HCT116 (cell line): Measurements from ENCODE around the gene MCM9. TPM values are rescaled to one million over a fixed set of nuclear protein-coding genes. Genes with fewer than 3 reads are reported as not detected.

ENCODE experiments used
- ATAC-seq: fragments of 200-7000 bp; cut with Tn5 transposase; 2 replicates; pipeline ENCODE4 v1.9.1; 2020; ENCODE audit warnings: mild to moderate bottlenecking, moderate library complexity
- BruUV-seq: library from RNA; stranded (reverse); fragments of 400-500 nt; replicated peaks from 2 replicates; lab custom pipeline; 2021; lab: Mats Ljungman, UMichigan
- CTCF ChIA-PET: fragments of 300-600 bp; sonication (Branson Sonifier 250); formaldehyde crosslinking; loops from one replicate; lab custom pipeline; 2021; ENCODE audit warnings: antibody characterized with exemption; lab: Charles Lee
- POLR2A ChIA-PET: fragments of 300-600, 350-600 bp; sonication (Branson Sonifier 250); formaldehyde crosslinking; loops from one replicate; lab custom pipeline; 2021; ENCODE audit warnings: antibody characterized with exemption; lab: Charles Lee
- RAD21 ChIA-PET, 2 experiments: fragments of 300-600 bp; sonication (Branson Sonifier 250); formaldehyde crosslinking; loops; one replicate each; lab custom pipeline; 2023; ENCODE audit warnings: low total read pairs in 2 of 2; ENCODE audit not compliant: uncharacterized antibody in 2 of 2, unreplicated experiment in 2 of 2, low non-redundant PET in 1 of 2; lab: Charles Lee
- DNase-seq: peaks from one replicate; pipeline ENCODE4 v3.0.0-alpha.2; 2010; ENCODE audit warnings: low read depth, low spot score
- H2AFZ ChIP-seq: fragments of 200-600 bp; shearing (Covaris generic), sonication (generic); 2 replicates; pipeline ENCODE4 v1.6.1; 2017; ENCODE audit warnings: low read depth, mixed run types, mixed read lengths, antibody characterized with exemption, low read length; ENCODE audit not compliant: poor library complexity, severe bottlenecking
- H3K27ac ChIP-seq: 2 replicates; pipeline ENCODE4 v1.5.1; 2012; ENCODE audit warnings: low read depth, low read length
- H3K27me3 ChIP-seq: fragments of 200-600 bp; sonication (generic); 2 replicates; pipeline ENCODE4 v1.6.1; 2016; ENCODE audit warnings: mixed run types, low read length, mixed read lengths; ENCODE audit not compliant: insufficient read depth
- H3K36me3 ChIP-seq, 2 experiments: fragments of 200-500 bp in 1 of 2; fragments of 200-600 bp in 1 of 2; sonication (Bioruptor generic) in 1 of 2; sonication (generic) in 1 of 2; 2 replicates each; pipeline versions ENCODE4 v1.5.1 to v1.6.1; 2014 to 2016; ENCODE audit warnings: low read length in 2 of 2, inconsistent platforms in 1 of 2, mixed read lengths in 1 of 2, mixed run types in 1 of 2; ENCODE audit not compliant: insufficient read depth in 2 of 2, control insufficient read depth in 1 of 2
- H3K4me1 ChIP-seq, 2 experiments: fragments of 200-600 bp in 1 of 2; sonication (generic) in 1 of 2; 2 replicates each; pipeline versions ENCODE4 v1.5.1 to v1.6.1; 2012 to 2017; ENCODE audit warnings: low read length in 2 of 2, inconsistent platforms in 1 of 2, mild to moderate bottlenecking in 1 of 2, mixed read lengths in 1 of 2, mixed run types in 1 of 2, moderate library complexity in 1 of 2; ENCODE audit not compliant: insufficient read depth in 2 of 2, control insufficient read depth in 1 of 2
- H3K4me2 ChIP-seq: fragments of 200-600 bp; sonication (generic); 2 replicates; pipeline ENCODE4 v1.6.1; 2017; ENCODE audit warnings: mixed run types, low read length, mixed read lengths
- H3K4me3 ChIP-seq, 2 experiments: fragments of 200-600 bp in 1 of 2; sonication (generic) in 1 of 2; replicated peaks in 1 of 2; 2 replicates each; pipeline ENCODE4 v1.5.1; 2011 to 2016; ENCODE audit warnings: low read length in 2 of 2, control low read depth in 1 of 2, low read depth in 1 of 2, mild to moderate bottlenecking in 1 of 2, mixed read lengths in 1 of 2, mixed run types in 1 of 2
- H3K79me2 ChIP-seq: fragments of 200-600 bp; sonication (generic); 2 replicates; pipeline ENCODE4 v1.6.1; 2017; ENCODE audit warnings: mild to moderate bottlenecking, mixed run types, low read length, moderate library complexity, mixed read lengths; ENCODE audit not compliant: insufficient read depth
- H3K9ac ChIP-seq: fragments of 200-600 bp; sonication (generic); 2 replicates; pipeline ENCODE4 v1.6.1; 2016; ENCODE audit warnings: low read length, mixed read lengths
- H3K9me2 ChIP-seq: fragments of 200-600 bp; sonication (generic), shearing (Covaris generic); 2 replicates; pipeline ENCODE4 v1.6.1; 2017; ENCODE audit warnings: mixed run types, mild to moderate bottlenecking, moderate library complexity; ENCODE audit not compliant: insufficient read depth
- H3K9me3 ChIP-seq, 2 experiments: fragments of 200-500 bp in 1 of 2; fragments of 200-600 bp in 1 of 2; sonication (Bioruptor generic) in 1 of 2; sonication (generic) in 1 of 2; 2 replicates each; pipeline ENCODE4 v1.6.1; 2014 to 2017; ENCODE audit warnings: low read length in 2 of 2, mixed read lengths in 2 of 2, inconsistent platforms in 1 of 2, low read depth in 1 of 2, mild to moderate bottlenecking in 1 of 2, mixed run types in 1 of 2, moderate library complexity in 1 of 2; ENCODE audit not compliant: control insufficient read depth in 1 of 2, insufficient read depth in 1 of 2
- H4K20me1 ChIP-seq: fragments of 200-600 bp; sonication (generic), shearing (Covaris generic); 2 replicates; pipeline ENCODE4 v1.6.1; 2017; ENCODE audit warnings: mixed run types, mild to moderate bottlenecking, moderate library complexity; ENCODE audit not compliant: insufficient read depth
- EGR1 ChIP-seq: IDR thresholded peaks from 2 replicates; pipeline ENCODE4 v1.6.1; 2012; ENCODE audit warnings: low read depth
- ELF1 ChIP-seq: IDR thresholded peaks from 2 replicates; pipeline ENCODE4 v1.6.1; 2012; ENCODE audit warnings: low read depth, borderline replicate concordance
- EZH2phosphoT487 ChIP-seq: fragments of 200-600 bp; IDR thresholded peaks from 2 replicates; pipeline ENCODE4 v1.6.1; 2018; ENCODE audit warnings: antibody characterized with exemption, borderline replicate concordance
- POLR2A ChIP-seq: IDR thresholded peaks from 2 replicates; pipeline ENCODE4 v1.7.0; 2011; ENCODE audit warnings: borderline replicate concordance; ENCODE audit not compliant: insufficient read depth, insufficient read length; ENCODE audit errors: extremely low read depth
- POLR2AphosphoS5 ChIP-seq: IDR thresholded peaks from 2 replicates; pipeline ENCODE4 v1.6.1; 2011; ENCODE audit warnings: mild to moderate bottlenecking, low read depth, low read length, moderate library complexity
- SIN3A ChIP-seq: IDR thresholded peaks from 2 replicates; pipeline ENCODE4 v1.6.1; 2012; ENCODE audit warnings: low read depth
- SP1 ChIP-seq: IDR thresholded peaks from 2 replicates; pipeline ENCODE4 v1.6.1; 2012; ENCODE audit warnings: low read depth
- SRF ChIP-seq: IDR thresholded peaks from 2 replicates; pipeline ENCODE4 v1.6.1; 2012; ENCODE audit warnings: low read depth
- TCF7L2 ChIP-seq: IDR thresholded peaks from 2 replicates; pipeline ENCODE4 v1.7.0; 2011; ENCODE audit warnings: borderline replicate concordance, inconsistent platforms; ENCODE audit not compliant: insufficient read depth, insufficient read length; ENCODE audit errors: extremely low read depth
- YY1 ChIP-seq: IDR thresholded peaks from 2 replicates; pipeline ENCODE4 v1.6.1; 2011; ENCODE audit warnings: low read length, low read depth, moderate library complexity, mild to moderate bottlenecking; ENCODE audit not compliant: insufficient replicate concordance; ENCODE audit errors: extremely low read depth
- ZBTB33 ChIP-seq: IDR thresholded peaks from 2 replicates; pipeline ENCODE4 v1.6.1; 2011; ENCODE audit warnings: mild to moderate bottlenecking, low read length, moderate library complexity; ENCODE audit not compliant: insufficient replicate concordance; ENCODE audit errors: extremely low read depth
- ZFX ChIP-seq: fragments of 450-650 bp; IDR thresholded peaks from 2 replicates; pipeline ENCODE4 v1.6.1; 2017
- ZNF274 ChIP-seq: fragments of 200-500 bp; sonication (Bioruptor generic); IDR thresholded peaks from 2 replicates; pipeline ENCODE4 v1.6.1; 2014; ENCODE audit warnings: mild to moderate bottlenecking, low read depth, low read length, inconsistent platforms
- intact Hi-C: fragments of 100-400 bp; cut with micrococcal nuclease; formaldehyde crosslinking; loops from 2 replicates; pipeline ENCODE4 v1.10.0; 2022
- total RNA-seq: library from RNA; stranded (reverse); gene quantifications from one replicate; pipeline ENCODE4 v1.2.1, GENCODE V29; 2021; ENCODE audit not compliant: unreplicated experiment
- TF ChIP-seq, protein P1 (sequence below): IDR thresholded peaks from 2 replicates; pipeline ENCODE4 v1.6.1; 2012
- TF ChIP-seq, protein P2 (sequence below), 3 experiments: fragments of 200-600 bp in 1 of 3; sonication (generic) in 1 of 3; IDR thresholded peaks in 2 of 3; conservative IDR thresholded peaks in 1 of 3; 2 replicates each; pipeline ENCODE4 v1.5.1; 2012 to 2017; ENCODE audit warnings: low read depth in 2 of 3, low read length in 2 of 3, antibody characterized with exemption in 1 of 3, borderline replicate concordance in 1 of 3, control low read depth in 1 of 3, mild to moderate bottlenecking in 1 of 3, mixed read lengths in 1 of 3, mixed run types in 1 of 3, moderate library complexity in 1 of 3; ENCODE audit not compliant: insufficient read depth in 1 of 3
- TF ChIP-seq, protein P3 (sequence below): IDR thresholded peaks from 2 replicates; pipeline ENCODE4 v1.6.1; 2012

MCM9 gene
- total RNA-seq, 1 experiment from 2014 or later: 13.6 TPM

DNA sequence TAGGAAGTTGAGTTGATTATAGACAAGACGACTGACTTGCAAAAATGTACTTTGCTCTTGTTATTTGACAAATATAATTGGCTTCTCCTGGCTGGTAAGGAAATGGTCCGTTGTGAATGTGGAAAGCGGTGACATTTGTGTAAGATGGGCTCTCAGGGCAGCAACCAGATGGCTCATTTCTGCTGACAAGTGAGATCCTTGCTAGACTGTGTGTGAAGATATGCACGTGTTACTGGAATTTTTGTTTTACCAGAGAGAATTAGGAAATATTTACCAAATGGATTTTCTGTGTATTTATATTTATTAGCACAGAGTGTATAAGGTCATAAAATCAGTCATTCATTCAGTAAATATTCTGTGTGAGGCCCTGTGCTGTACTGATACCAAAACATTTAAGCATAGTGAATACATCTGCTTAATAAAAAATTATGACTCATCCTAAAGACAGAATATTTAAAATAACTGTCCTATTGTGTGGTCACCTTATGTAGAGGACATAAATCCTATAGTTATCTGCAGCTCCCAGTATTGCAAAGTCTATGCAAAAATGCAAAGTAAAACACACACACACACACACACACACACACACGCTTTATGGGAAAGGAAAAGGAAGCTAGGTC lies 150.9 kb downstream of the MCM9 start:
- DNase-seq: no peak
- no TSS peak for BruUV-seq

DNA sequence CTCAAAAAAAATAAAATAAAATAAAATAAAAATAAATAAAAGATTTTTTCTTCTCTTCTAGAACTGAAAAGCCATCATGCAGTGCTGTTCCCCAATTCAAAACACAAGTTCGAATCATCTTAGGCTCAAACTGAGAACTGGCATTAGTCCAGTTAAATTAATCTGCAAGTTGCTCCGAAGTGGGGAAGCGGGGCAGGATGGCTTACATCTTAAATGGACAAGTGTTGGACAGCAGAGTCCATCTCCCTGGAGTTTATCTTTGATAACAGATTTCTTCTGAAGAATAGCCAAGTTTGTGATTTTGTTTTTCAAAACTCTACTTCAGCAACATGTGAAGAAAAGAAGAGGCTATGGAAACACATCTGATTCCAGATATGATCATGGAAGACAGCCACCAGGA lies 152.3 kb downstream of the MCM9 start:
- no peaks in the 10 kb centered on the region for H3K27me3 ChIP-seq
- no peak overlapping the region for H3K27ac ChIP-seq
- ChIA-PET POLR2A (no interaction called here), CTCF (interaction anchor here (1.2 kb wide), 1 partner anchor 328 kb away, joined by 3 read pairs; no protein-coding TSS in a partner anchor), RAD21 (no interaction called here)
- DNase-seq (no peak), ATAC-seq (no peak)
- no peaks in the 10 kb centered on the region for H3K9me3 ChIP-seq
- H3K4me3 ChIP-seq: no peak overlapping the region
- no TSS peak for BruUV-seq
- intact Hi-C loops: no loop called here
- H3K79me2 ChIP-seq: no peaks in the 10 kb centered on the region
- H3K4me1 ChIP-seq: no peaks in the 10 kb centered on the region
- no peak overlapping the region for H3K4me2 ChIP-seq
- no peak overlapping the region for H3K9ac ChIP-seq
- H3K9me2 ChIP-seq: no peaks in the 10 kb centered on the region
- no peaks in the 10 kb centered on the region for H4K20me1 ChIP-seq
- no peak overlapping the region for H2AFZ ChIP-seq
- no peaks in the 10 kb centered on the region for H3K36me3 ChIP-seq
- TF ChIP-seq ELF1 (no peak), POLR2A (no peak), POLR2AphosphoS5 (no peak), YY1 (no peak), SRF (no peak), ZFX (no peak), ZNF274 (no peak), SIN3A (no peak), ZBTB33 (no peak), EGR1 (no peak), EZH2phosphoT487 (no peak), TCF7L2 (no peak)
- TF ChIP-seq, protein P1, sequence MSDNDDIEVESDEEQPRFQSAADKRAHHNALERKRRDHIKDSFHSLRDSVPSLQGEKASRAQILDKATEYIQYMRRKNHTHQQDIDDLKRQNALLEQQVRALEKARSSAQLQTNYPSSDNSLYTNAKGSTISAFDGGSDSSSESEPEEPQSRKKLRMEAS: no peak
- TF ChIP-seq, protein P2, sequence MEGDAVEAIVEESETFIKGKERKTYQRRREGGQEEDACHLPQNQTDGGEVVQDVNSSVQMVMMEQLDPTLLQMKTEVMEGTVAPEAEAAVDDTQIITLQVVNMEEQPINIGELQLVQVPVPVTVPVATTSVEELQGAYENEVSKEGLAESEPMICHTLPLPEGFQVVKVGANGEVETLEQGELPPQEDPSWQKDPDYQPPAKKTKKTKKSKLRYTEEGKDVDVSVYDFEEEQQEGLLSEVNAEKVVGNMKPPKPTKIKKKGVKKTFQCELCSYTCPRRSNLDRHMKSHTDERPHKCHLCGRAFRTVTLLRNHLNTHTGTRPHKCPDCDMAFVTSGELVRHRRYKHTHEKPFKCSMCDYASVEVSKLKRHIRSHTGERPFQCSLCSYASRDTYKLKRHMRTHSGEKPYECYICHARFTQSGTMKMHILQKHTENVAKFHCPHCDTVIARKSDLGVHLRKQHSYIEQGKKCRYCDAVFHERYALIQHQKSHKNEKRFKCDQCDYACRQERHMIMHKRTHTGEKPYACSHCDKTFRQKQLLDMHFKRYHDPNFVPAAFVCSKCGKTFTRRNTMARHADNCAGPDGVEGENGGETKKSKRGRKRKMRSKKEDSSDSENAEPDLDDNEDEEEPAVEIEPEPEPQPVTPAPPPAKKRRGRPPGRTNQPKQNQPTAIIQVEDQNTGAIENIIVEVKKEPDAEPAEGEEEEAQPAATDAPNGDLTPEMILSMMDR (IDR thresholded peaks at IDR 0.05 in 2 of 3, conservative IDR thresholded peaks at IDR 0.05 in 1 of 3; ENCODE audit: borderline replicate concordance in 1 of 3, insufficient read depth in 1 of 3, low read depth in 2 of 3, low read length in 2 of 3): no peak
- TF ChIP-seq, protein P3, sequence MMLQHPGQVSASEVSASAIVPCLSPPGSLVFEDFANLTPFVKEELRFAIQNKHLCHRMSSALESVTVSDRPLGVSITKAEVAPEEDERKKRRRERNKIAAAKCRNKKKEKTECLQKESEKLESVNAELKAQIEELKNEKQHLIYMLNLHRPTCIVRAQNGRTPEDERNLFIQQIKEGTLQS: no peak

More for the DNA sequence above, 150.9 kb downstream of the MCM9 start:
- Histone ChIP-seq H3K27ac (no peak overlapping the region), H3K27me3 (no peaks in the 10 kb centered on the region), H3K9me3 (no peaks in the 10 kb centered on the region)
- intact Hi-C loops: no loop called here
- TF ChIP-seq SP1: no peak
- TF ChIP-seq SRF: no peak
- TF ChIP-seq ELF1: no peak
- TF ChIP-seq ZFX: no peak
- TF ChIP-seq, all 23 proteins: peak for 0
- Histone ChIP-seq H3K9ac (no peak overlapping the region), H3K4me3 (no peak overlapping the region), H3K36me3 (no peaks in the 10 kb centered on the region), H3K4me1 (no peaks in the 10 kb centered on the region), H3K4me2 (no peak overlapping the region), H3K79me2 (no peaks in the 10 kb centered on the region), H4K20me1 (no peaks in the 10 kb centered on the region), H3K9me2 (no peaks in the 10 kb centered on the region), H2AFZ (no peak overlapping the region)
- ChIA-PET RAD21 (no interaction called here), POLR2A (no interaction called here), CTCF (interaction anchor here (1.2 kb wide), 1 partner anchor 326 kb away, joined by 3 read pairs; no protein-coding TSS in a partner anchor)
- ATAC-seq: no peak
